ENCODE data around the gene SLC6A13.
"Not testable (repeated sequence)": the region's sequence is repeated elsewhere in the genome, so short reads cannot be mapped to it uniquely, and the experiment has no call there.

Gene SLC6A13

DNA sequence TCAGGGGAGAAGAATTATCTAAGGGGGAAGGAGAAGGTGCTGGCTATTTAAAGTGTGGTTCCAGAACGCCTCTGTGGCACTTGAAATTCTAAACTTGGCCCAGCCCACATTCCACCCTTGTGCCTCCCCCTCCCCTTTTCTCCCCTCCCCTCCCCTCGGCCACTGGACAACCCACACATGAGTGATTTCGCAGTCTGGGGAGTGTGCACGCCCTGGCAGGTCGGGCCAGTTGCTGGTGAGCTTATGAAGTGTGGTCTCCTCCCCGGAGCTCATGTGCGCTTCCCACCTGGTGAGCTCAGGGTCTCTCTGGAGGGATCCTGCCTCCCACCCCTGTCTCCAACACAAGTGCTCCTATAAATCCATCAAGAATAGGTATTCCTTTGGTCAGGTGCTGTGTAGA lies at the start of gene SLC6A13:
TSS of gene SLC6A13 (minus strand) at position 20 of the 400 bp plus-strand sequence. CDS start 2,784 bp downstream, outside the sequence.
- DNase-seq = no peak

DNA sequence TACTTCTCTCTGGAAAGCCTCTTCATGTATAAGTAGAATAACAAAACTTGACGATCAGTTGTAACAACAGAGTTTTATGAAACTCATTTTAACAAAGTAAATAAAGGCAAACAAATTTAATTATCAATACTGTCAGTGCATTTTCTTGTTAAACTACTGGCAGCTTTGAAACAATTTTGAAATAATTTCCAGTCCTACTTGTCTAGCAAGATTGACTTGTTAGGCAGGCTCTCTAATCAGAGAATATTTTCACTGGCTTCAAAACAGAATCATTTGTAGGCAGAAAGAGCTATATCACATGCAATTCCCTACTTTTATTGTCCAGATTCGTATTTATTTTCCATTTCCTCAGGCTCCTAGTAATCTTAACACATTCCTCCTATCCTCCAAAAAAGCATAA lies 45.9 kb upstream of the SLC6A13 start:
- no peak for DNase-seq

DNA sequence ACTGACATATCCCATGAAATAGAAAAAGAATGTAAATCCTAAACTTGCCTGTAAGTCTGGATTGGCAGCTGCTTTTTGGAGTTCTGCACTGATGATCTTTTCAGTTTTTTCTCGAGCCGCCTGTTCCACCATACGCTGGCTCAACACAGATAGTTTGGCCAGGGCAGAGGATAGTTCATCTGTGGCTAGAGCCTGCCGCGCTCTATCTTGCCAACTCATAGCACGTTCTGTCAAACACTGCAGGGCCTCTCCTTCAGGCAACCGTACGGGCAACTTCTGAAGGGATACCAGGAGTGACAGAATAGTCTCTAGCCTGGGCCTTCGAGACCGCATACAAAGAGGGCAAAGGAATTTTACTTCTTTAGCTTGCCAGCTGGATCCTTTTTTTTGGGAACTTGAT lies 44.8 kb upstream of the SLC6A13 start:
- DNase-seq = no peak

DNA sequence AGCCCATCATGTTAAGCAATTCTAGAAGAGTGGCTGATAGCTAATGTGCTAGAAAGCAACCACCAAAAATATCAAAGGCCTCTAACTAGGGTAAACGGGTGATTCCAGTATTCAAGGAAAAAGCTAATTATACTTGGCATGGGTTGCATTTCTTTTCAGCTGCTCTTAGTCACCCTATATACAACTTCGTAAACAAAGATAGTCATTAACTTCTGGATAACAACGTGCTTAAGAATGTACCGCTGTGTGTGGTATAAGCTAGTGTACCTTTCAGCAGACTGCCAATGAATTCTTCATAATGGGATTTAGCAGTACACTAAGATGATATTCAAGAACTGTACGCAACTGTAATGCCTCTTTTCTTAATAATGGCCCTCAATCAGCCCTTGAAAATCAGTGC lies 42.2 kb upstream of the SLC6A13 start:
- no peak for DNase-seq

DNA sequence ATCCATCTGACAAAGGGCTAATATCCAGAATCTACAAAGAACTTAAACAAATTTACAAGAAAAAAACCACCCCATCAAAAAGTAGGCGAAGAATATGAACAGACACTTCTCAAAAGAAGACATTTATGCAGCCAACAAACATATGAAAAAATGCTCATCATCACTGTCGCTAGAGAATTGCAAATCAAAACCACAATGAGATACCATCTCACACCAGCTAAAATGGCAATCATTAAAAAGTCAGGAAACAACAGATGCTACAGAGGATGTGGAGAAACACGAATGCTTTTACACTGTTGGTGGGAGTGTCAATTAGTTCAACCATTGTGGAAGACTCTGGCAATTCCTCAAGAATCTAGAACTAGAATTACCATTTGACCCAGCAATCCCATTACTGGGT lies 40.1 kb upstream of the SLC6A13 start:
- DNase-seq = not testable (repeated sequence)

DNA sequence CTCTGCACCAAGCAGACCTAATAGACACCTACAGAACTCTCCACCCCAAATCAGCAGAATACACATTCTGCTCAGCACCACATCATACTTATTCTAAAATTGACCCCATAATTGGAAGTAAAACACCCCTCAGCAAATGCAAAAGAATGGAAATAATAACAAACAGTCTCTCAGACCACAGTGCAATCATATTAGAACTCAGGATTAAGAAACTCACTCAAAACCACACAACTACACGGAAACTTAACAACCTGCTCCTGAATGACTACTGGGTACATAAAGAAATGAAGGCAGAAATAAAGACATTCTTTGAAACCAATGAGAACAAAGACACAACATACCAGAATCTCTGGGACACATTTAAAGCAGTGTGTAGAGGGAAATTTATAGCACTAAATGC lies 37.5 kb upstream of the SLC6A13 start:
- DNase-seq = not testable (repeated sequence)

DNA sequence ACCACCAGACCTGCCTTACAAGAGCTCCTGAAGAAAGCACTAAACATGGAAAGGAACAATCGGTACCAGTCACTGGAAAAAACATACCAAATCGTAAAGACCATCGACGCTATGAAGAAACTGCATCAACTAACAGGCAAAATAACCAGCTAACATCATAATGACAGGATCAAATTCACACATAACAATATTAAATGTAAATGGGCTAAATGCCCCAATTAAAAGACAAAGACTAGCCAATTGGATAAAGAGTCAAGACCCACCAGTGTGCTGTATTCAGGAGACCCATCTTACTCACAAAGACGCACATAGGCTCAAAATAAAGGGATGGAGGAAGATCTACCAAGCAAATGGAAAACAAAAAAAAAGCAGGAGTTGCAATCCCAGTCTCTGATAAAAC lies 36.9 kb upstream of the SLC6A13 start:
- DNase-seq = not testable (repeated sequence)

DNA sequence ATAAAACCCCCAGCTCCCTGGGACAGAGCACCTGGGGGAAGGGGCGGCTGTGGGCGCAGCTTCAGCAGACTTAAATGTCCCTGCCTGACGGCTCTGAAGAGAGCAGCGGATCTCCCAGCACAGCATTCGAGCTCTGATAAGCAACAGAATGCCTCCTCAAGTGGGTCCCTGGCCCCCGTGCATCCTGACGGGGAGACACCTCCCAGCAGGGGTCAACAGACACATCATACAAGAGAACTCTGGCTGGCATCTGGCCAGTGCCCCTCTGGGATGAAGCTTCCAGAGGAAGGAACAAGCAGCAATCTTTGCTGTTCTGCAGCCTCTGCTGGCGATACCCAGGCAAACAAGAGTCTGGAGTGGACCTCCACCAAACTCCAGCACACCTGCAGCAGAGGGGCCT lies 35.4 kb upstream of the SLC6A13 start:
- DNase-seq = not testable (repeated sequence)

DNA sequence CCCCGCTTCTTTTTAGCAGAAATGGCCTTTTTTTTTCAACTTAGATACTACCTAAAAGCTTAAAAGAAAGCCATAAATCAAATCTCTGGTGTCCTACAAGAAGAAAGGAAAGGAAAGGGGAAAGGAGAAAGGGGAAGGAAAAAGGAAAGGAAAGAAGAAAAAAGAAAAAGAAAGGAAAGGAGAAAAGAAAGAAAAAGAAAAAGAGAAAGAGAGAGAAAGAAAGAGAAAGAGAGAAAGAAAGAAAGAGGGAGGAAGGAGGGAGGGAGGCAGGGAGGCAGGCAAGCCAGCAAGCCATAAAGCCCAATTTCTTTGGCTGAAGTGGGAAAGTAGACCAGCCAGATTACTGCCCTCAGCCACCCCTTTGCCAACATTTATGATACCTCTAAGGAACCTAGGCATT lies 32.5 kb upstream of the SLC6A13 start:
- no peak for DNase-seq

DNA sequence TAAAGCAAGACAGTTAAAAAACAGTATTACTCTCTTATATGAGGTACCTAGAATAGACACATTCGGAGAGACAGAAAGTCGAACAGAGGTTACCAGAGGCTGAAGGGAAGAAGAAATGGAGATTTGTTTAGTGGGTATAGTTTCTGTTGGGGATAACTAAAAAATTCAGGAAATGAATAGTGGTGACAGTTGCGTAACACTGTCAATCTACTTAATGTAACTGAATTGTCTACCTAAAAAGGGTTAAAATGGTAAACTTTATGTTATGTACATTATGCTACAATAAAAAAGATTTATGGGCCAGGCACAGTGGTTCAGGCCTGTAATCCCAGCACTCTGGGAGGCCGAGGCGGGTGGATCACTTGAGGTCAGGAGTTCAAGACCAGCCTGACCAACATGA lies 30.6 kb upstream of the SLC6A13 start:
- no peak for DNase-seq

DNA sequence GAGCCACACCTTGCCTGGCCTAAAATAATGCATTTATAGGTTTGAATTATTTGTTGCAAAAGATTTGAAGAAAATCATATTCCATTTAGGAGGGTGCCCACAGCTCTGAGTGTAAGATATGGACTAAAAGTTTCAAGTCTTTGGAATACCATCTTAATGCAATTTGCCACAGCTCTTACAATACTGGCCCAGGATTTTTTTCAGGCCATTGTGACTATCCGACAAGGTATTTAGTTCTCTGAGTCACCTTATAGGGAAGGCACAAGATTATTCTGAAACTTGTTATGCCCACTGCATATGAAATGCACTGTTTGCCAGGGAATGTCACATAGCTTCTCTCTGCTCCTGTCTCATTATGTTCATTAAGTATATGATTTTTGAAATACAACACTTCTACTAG lies 29.6 kb upstream of the SLC6A13 start:
- no peak for DNase-seq

DNA sequence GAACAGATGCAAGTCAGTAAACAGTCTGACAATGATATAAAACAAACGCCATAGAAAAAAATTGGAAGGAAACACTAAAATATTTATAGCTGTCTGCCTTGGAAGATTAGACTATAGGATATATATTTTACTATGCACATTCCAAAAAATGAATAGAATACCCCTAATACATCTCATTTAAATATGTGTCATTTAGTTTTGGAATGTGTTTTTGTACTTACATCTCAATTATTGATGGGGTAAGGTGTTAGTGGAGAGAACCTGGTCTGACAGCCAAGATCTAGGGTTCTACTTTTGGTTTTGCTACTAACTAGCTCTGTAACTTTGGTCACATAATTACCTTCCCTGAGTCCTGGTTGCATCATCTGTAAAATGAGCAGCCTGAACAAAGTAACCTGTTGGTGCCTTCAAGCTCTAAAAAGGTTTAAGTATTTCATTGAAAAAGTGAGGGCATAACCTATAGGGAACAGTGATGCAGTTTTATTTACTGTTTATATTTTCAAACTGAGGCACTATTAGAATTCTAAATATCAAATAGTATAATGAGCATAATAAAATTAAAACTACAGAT lies 28.6 kb upstream of the SLC6A13 start:
- DNase-seq = no peak

DNA sequence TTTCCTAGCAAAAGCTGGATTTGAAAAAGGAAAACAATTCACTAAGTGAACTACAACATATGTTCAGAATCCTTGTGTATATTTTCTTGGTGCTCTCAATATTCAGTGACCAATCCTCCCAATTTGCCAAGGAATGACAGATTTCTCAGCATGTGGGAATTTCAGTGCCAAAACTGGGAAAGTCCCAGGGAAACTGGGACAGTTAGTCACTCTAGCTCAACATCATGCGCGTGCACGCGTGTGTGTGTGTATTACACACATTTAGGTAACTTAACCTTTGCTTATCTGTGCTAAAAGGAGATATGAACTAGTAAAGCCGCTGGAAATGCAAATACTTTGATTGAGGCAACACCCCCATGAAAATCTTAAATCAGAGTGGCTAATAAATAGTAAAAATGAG lies 26.1 kb upstream of the SLC6A13 start:
- DNase-seq = no peak

DNA sequence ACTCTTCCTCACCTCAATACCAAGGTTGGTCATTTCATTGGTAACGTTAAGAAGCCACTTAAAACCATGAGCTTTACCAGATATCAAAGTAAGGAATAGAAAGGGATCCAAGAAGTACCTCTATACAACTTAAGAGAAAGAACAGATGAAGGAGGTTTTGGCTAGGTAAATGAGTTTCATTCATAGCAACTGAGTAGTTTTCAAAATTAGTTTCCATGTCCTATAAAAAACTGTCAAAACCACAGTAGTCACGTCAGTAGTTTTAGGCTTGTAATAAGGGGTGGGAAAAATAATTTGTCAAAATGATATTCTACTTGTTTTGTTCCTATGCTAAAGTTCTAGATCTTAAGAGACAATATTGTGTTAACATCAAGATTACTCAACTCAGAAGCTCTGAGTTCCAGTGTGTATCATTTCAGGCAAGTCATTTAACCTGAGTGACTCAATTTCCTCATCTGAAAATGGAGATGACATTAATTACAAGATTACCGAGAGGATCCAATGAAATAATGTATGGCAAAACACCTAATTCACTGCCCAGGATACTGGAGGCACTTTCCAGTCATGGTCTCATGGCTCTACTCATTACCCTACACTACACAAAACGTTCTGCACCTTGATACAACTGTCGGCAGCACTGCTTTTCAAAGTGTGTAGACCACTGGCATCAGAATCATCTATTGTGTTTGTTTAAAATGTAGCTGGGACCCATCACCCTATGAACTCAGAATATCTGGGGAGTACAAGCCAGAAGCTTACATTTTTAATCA lies 24.1 kb upstream of the SLC6A13 start:
- no peak for DNase-seq

DNA sequence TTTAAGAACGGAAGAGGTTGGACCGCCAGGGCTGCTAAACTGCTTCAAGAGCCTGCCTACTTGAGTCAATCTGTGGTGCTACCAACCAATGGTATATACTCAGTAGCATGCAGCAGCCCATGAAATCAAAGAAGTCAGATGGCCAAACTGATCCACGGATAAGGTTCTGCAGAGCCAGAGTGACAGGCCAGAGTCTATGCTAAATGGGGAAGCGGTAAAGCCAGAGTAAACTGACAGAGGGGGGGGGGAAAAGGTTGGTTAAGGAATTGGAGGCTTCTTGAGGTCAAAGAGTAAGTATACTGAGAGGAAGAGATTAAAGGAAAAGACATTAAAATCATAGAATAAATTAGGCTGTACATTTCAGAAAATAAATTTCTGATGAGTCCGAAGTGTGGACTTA lies 15.4 kb upstream of the SLC6A13 start:
- no peak for DNase-seq

DNA sequence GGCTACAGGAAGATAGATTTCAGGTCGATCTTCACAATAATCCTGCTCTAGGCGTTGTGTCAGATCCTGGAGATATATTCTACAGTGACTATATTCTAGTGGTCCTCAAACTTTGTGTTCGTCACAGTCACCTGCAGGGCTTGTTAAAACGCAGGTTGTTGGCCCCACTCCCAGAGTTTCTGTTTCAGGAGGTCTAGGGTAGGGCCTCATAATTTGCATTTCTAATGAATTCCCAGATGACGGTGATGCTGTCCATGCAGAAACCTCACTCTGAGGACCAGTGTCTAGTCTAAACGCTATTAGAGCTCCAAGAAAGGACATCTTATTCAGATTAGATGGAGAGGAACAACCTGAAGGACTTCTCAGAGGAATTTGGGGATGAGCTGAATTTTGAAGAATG lies 13.2 kb upstream of the SLC6A13 start:
- DNase-seq = no peak

DNA sequence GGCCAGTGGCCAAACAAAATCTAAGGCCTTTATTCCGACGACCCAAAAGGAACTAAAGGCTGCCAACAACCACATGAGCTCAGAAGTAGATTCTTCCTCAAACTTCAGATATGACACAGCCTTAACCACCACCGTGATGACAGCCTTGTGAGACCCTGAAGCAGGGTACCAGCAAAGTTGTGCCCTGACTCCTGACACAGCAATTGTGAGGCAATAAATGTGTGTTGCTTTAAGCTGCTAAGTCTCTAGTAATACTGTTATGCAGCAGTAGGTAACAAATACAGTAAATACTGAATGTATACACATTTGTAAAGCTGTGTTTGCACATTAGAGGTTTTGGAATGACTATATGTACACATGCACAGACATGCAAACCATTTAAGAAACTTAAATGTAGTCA lies 10.7 kb upstream of the SLC6A13 start:
- no peak for DNase-seq

DNA sequence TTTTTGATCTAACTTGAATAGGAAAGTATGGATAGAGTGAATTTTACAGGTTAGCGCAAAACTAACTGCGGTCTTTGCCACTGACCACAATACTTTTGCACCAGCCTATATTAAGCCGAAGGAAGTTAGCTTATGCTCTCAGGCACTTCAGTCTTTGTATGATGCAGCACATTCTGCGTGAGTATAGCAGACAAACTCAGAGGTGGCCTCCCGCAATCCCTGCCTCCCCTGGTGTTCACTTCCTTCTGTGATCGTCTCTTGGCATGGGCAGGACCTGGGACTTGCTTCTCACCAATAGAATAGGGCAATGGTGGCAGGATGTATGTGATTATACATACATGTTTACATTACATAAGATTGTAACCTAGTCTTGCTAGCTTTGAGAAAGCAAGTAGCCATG lies 10.3 kb upstream of the SLC6A13 start:
- DNase-seq = no peak

DNA sequence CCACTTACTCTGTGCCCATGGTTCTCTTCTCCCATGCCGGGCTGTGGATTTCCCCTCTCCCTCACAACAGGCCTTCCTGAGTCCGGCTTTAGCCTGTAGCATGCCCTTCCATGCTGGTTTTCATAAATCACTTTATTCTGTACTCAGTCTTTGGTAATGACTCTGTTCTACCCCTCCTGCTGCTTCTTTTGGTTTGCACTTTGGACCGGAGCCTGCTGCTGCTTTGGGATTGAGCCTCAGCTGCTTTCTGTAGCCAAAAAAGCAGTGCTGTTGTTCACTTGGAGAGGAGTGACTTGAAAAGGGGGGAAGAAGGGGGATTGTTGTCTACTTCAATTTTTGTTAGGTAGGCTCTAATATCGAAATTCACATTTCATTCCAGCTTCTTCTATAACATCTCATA lies 8.5 kb upstream of the SLC6A13 start:
- DNase-seq = no peak

DNA sequence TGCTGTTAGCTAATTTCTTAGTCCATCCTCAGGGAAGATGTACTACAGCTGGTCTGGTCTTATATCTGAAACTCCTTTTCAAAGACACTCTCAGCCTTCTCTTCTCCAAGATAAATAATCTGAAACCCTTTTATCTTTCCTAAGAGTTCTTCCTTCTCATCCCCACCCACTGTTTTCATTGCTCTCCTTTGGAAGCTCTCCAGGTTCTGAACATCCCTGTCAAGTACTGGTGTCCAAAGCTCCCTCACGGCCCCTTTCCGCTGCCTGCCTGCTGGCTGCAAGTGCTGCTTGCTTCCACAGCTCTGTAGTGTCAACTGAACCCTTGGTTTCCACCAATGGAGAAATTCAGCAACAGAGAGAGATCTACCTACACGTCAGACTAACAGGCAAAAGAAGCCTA lies 6.6 kb upstream of the SLC6A13 start:
- no peak for DNase-seq

DNA sequence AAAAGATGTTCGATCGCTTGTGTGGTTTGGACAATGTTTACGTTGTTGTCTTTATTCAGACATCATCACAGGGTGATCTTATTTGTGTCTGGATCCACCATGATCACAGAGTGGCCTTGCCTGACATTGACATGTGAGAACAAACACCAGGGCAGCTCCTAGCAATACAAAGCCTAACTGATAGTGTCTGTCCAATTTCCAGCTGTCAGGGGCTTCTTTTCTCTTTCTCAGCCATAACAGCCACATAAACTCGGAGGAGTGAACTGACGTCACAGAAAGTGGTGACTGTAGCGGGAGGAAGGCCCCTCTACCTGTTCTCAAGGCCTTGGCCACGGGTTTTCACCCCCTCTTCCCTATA lies 5.8 kb upstream of the SLC6A13 start:
- DNase-seq = no peak

DNA sequence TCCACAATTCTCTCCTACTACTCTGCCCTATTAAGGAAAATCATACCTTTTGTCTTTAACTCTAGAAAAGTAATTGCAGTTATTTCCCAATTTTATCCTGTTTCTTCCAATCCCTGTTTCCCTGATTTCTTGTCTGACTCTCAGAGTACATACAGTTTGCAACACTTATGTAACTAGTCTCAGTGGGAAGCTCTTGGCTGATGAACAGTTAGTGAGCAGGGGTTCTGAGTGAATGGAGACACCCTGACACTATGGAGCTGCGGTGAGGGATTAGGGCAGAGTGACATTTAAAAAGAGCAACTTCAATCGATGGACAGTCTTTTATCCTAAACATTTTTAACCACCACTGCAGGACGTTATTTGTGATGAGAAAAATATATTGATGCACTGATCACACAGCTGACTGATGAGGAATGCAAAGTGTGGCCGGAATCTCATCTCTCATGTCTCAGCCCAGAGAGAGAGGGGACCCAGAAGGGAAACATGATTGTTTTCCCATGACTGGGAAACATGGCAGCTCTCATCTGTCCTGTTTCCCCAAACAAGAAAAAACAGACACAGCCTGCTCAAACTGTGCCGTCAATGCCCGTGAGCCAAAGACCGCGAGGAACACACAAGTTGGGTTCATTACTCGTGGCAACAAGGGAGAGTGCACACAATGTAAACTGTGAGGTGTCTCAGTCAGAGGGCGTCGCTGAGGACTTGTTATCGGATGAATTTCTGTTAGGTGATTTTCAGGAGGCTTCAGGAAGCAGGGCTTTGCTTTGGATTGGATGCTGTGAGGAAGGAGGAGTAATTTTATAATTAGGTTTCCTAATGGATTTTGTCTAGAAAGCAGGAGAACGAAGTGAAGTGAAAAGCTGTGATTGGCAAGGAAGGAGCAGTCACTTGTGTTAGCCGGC lies 5.2 kb upstream of the SLC6A13 start:
- DNase-seq = no peak

DNA sequence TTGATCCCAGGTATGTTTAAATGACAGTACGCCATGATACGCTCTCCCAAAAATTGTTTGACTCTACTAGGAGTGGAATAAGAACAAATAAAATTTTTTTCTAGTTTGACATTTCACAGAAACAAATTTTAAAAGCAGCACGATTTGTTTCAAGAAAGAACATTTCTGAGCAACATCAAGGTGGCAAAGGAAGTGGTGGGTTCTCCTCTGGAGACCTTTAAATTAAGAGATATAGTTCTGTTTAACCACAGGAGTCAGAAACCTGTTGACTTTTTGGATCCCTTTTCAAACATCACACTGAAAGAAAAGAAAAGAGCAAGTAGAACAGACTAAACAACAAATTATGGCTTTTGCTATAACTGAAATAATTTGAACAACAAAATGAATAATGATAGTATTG lies 2.5 kb upstream of the SLC6A13 start:
- DNase-seq = no peak

DNA sequence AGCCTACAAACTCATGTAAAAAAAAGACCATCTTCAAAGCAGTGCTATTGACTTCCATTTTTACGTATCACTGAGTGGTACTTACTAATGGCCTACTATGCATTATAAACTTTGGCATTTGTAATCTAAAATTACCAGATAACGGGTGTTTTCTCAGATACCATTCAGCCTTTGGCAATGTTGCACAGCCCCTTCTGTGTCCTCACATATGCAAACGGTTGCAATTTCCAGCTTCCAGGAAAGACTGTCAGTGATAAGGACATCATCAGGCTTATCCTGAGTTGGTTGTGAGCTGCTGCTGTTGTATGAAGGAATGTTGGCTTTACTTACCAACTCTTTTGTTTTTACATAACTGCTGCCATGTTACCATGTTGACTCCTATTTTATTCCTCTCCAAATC lies 1.6 kb upstream of the SLC6A13 start:
- no peak for DNase-seq
